Smooth muscle cell of the brain vasculature (primary cell): ENCODE data around the gene ZFHX3.
A peak's percentile ranks its signal among the peaks of the same experiment; 100 is the strongest.

Experiments used
- DNase-seq: peaks from one replicate; pipeline ENCODE4 v3.0.0-alpha.2; 2012; ENCODE audit warnings: low read depth, low spot score

ZFHX3 gene

DNA sequence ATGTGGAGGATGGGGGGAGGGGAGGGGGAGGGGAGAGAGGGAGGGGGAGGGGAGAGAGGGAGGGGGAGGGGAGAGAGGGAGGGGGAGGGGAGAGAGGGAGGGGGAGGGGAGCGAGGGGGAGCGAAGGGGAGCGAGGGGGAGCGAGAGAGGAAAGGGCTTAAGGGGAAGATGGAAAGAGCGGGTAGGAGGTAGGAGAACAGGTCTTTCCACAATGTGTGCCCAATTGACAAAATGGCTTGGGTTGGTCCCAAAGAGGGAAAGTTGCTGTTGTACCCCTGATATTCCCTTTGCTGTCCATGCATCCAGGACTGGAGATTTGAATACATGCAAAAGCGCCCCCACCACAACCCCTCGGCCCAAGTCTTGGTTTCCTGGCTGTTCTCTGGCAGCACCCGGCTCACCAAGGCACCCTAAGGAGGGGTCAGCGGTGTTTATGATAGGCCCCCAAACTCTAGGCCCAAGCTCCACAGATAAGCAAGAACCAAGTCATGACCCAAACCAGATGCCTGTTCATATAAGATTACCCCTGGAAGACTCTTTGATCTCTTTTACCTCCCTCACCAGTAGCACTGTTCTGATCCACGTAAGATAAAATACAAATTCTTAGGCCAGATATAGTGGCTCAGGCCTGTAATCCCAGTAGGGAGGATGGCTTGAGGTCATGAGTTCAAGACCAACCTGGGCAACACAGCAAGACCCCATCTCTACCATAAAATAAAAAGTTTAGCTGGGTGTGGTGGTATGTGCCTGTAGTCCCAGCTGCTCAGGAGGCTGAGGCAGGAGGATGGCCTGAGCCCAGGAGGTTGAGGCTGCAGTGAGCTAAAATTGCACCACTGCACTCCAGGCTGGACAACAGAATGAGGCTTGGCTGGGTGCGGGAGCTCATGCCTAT, 119.6 kb downstream of the ZFHX3 start:
- DNase-seq, result no peak

- no peak for DNase-seq
Measured at GRCh38 chr16:72927199-72928089, 120.5 kb downstream of the ZFHX3 start.

- no peak for DNase-seq
Measured at GRCh38 chr16:72926177-72927070, 121.5 kb downstream of the ZFHX3 start.

- no peak for DNase-seq
Measured at GRCh38 chr16:72925631-72925979, 122.3 kb downstream of the ZFHX3 start.

DNA sequence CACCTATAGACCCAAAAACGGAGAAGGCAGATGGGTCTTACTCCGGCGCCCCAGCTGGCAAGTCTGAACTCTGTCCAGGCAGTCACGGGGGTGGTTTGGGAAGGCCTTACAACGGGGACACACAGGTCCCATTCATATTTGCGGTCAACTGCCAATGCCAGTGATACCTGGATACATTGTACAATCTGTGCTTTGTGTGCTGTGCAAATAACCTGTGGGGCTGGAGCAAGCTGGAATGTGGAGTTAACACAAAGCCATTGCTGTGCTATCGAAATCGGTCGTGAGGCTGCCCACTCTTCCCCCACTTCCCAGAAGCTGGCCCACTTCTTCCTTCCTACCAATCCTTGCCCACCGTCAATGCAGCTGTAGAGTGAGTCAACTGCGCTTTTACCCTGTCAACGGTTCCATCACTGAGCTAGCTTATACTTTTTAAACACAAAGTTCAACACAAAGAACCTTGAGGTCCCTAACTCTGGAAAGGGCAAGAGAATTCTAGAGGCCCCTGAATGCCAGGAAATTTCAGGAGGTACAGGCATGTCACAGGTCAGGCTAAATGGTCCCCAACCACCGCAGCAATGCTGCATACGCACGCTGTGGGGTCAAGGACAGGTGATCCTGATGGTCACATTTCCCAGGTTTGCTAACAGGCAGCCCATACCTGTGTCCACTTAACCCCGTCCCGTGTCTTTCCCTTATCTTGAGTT, 122.8 kb downstream of the ZFHX3 start:
- no peak for DNase-seq

- DNase-seq, result no peak
Measured at GRCh38 chr16:72924537-72924926, 123.4 kb downstream of the ZFHX3 start.

DNA sequence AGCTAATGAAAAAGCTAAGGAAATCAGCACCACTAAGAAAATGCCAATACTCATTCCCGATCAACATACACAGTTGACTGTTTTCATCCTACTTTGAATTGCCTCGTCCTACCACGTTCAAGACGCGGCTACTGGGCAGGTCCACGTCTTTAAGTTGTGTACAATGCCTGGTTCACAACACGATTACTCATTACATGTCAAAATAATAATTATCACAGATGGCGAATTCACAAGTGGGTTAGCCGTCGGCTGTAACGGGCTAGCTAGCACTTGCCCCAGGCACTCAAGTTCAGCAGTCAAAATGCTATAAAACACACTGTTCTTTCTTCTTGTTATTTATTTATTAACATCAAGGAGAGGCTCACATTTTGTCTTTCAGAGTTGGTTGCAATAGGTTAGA, 124.2 kb downstream of the ZFHX3 start:
- no peak for DNase-seq

- DNase-seq, result no peak
Measured at GRCh38 chr16:72922714-72923113, 125.2 kb downstream of the ZFHX3 start.

DNA sequence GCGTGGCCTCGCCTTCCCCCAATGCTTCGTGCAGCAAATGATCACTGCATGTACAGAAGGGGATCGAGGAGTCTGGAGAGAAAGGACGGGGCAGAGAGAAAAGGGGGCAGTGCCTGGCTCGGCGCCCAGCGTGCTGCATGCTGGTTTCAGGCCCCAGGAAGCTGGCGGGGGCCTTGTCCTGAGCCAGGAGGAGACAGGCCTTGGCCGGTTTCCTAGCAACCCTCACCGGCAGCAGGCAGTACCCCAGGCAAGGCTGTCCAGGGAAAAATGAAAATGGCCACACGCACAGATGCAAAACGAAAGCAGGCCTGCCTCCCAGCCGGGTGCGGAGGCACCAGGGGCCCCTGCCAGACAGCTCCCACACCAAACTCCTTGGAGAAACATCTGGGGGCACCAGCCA, 126.3 kb downstream of the ZFHX3 start:
- DNase-seq, result peak; percentile 57

GRCh38 chr16:72921106-72921505, 126.8 kb downstream of the ZFHX3 start:
- DNase-seq, result no peak

GRCh38 chr16:72917051-72917450, 130.9 kb downstream of the ZFHX3 start:
- no peak for DNase-seq

DNA sequence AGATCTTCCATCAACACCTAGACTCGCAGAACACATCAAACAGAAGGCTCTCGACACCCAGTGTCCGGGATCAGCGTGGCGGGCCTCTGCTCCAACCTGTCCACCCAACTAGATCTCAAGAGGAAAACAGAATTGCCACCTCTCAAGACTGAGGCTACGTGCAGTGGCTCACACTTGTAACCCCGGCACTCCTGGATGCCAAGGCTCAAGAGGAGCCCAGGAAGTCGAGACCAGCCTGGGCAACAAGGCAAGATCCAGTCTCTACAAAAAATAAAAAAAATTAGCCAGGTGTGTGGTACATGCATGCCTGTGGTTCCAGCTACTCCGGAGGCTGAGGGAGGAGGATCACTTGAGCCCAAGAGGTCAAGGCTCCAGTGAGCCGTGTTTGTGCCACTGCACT, 132.6 kb downstream of the ZFHX3 start:
- no peak for DNase-seq

- no peak for DNase-seq
Measured at GRCh38 chr16:72913551-72913950, 134.4 kb downstream of the ZFHX3 start.

- DNase-seq, result no peak
Measured at GRCh38 chr16:72911971-72912370, 136.0 kb downstream of the ZFHX3 start.

GRCh38 chr16:72910875-72911274, 137.1 kb downstream of the ZFHX3 start:
- DNase-seq, result no peak

DNA sequence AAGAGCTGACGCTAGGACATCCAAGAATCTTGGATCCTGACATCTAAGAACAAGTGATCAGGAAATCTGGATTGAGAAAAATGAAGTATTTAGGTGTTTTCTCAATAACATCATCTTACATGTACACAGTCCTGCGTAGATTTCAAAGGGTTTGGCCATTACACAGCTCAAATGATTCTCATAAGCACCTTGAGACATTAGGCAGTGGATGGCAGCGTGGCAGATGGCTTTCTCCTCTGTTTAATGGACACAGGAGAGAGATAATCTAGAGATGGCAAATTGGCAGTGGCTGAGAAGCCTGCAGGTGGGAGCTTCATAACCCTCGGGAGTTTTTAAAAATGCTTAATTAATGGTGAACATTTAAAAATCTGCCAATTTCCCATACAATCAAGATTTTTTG, 137.5 kb downstream of the ZFHX3 start:
- no peak for DNase-seq

DNA sequence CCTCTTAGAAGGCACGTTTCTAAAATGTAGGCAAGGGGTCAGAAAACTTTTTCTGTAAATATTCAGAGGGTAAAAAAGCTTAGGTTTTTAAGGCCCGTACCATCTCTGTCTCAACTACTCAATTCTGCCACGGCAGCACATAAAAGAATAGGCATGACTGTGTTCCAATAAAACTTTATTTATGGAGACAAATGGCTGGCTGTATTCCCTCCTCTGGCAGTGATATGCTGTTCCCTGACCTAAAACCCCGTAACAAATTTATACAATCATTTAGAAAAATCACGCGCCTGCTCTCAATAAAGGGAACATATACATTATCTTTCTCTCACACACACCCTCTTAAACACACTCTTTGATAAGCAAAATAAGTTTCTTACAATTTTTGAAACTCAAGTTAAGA, 138.7 kb downstream of the ZFHX3 start:
- DNase-seq, result no peak

DNA sequence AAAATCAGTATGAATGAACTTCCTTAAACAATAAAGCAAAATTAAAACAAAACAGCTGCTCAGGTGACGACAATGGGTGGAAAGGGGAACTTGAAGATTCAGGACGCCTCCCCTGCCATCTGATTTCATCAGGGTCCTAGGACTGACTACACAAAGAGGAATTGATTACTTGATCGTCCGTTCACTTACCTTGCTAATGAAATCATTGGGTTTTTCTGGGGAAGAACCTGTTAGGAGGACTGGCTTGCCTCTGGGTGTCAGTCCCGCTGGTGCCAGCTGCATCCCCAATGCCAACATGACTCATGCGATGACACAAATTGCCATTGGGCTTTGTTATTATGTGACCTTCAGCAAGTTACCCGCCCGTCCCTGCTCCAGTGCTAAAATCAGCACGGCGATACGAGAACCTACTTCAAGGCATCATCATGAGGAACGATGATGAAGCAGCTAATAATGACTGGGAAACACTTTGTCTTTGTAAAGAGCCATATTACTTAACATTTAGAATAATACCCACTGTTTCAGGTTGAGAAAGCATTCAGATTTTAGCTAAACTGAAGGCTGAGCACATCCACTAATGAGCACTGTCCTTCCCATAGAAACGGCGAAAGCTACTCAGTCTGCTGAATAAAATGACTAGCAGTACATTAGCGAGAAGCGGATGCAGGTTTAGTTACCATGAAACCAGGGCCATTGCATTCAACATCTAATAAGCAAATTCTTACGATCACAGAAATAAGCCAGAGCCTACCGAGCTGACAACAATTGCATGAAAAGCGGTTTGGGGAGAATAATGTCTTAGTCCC, 139.4 kb downstream of the ZFHX3 start:
- no peak for DNase-seq

GRCh38 chr16:72905581-72905980, 142.3 kb downstream of the ZFHX3 start:
- no peak for DNase-seq

GRCh38 chr16:72903176-72903575, 144.8 kb downstream of the ZFHX3 start:
- no peak for DNase-seq
